PC-3 (cell line): ENCODE results near the gene ZCCHC8. TPM values are rescaled to one million over a fixed set of nuclear protein-coding genes. Genes with fewer than 3 reads are reported as not detected.
"Not testable (repeated sequence)": the region's sequence is repeated elsewhere in the genome, so short reads cannot be mapped to it uniquely, and the experiment has no call there.

Experiments used
- ATAC-seq: fragments of 200-7000 bp; cut with Tn5 transposase; 2 replicates; pipeline ENCODE4 v1.9.1; 2020; ENCODE audit warnings: mild to moderate bottlenecking, moderate library complexity
- BruUV-seq: library from RNA; stranded (reverse); fragments of 400-500 nt; replicated peaks from 2 replicates; lab custom pipeline; 2021; lab: Mats Ljungman, UMichigan
- CTCF ChIA-PET: fragments of 300-600 bp; sonication (Branson Sonifier 250); formaldehyde crosslinking; loops from one replicate; lab custom pipeline; 2022; ENCODE audit warnings: antibody characterized with exemption; lab: Charles Lee
- POLR2A ChIA-PET: fragments of 300-600 bp; sonication (Branson Sonifier 250); formaldehyde crosslinking; loops from one replicate; lab custom pipeline; 2022; ENCODE audit warnings: antibody characterized with exemption; ENCODE audit not compliant: unreplicated experiment; lab: Charles Lee
- DNase-seq: peaks from one replicate; pipeline ENCODE4 v3.0.0-alpha.2; 2015
- H2AFZ ChIP-seq: fragments of 300-600 bp; sonication (generic); 2 replicates; pipeline ENCODE4 v1.6.0; 2016; ENCODE audit warnings: antibody characterized with exemption, low read length
- H3F3A ChIP-seq: fragments of 300-600 bp; sonication (generic); one replicate; pipeline ENCODE4 v1.6.0; 2017; ENCODE audit warnings: antibody characterized with exemption, low read length, control low read depth, mild to moderate bottlenecking; ENCODE audit not compliant: unreplicated experiment
- H3K27ac ChIP-seq: fragments of 300-600 bp; sonication (generic); 2 replicates; pipeline ENCODE4 v1.5.1; 2016; ENCODE audit warnings: mild to moderate bottlenecking, low read length
- H3K27me3 ChIP-seq: fragments of 300-600 bp; sonication (generic); 2 replicates; pipeline ENCODE4 v1.6.1; 2016; ENCODE audit warnings: low read length, mixed read lengths
- H3K36me3 ChIP-seq: fragments of 300-600 bp; sonication (generic); 2 replicates; pipeline ENCODE4 v1.6.1; 2016; ENCODE audit warnings: low read depth, mixed run types, low read length, mixed read lengths
- H3K4me1 ChIP-seq: fragments of 300-600 bp; sonication (generic); 2 replicates; pipeline ENCODE4 v1.5.1; 2016; ENCODE audit warnings: low read length; ENCODE audit not compliant: insufficient read depth
- H3K4me2 ChIP-seq: fragments of 300-600 bp; sonication (generic); 2 replicates; pipeline ENCODE4 v1.6.0; 2016; ENCODE audit warnings: low read length
- H3K4me3 ChIP-seq: fragments of 300-600 bp; sonication (generic); 2 replicates; pipeline ENCODE4 v1.5.1; 2016; ENCODE audit warnings: mild to moderate bottlenecking, low read length, mixed read lengths
- H3K79me2 ChIP-seq: fragments of 300-600 bp; sonication (generic); 2 replicates; pipeline ENCODE4 v1.6.1; 2017; ENCODE audit warnings: low read length, mixed read lengths
- H3K9ac ChIP-seq: fragments of 300-600 bp; sonication (generic); 2 replicates; pipeline ENCODE4 v1.6.0; 2016; ENCODE audit warnings: mild to moderate bottlenecking, low read length
- H3K9me2 ChIP-seq: fragments of 300-600 bp; sonication (generic); replicated peaks from 2 replicates; pipeline ENCODE4 v1.6.1; 2016; ENCODE audit warnings: mixed run types, low read length, mixed read lengths
- H3K9me3 ChIP-seq: fragments of 300-600 bp; sonication (generic); 2 replicates; pipeline ENCODE4 v1.6.1; 2016; ENCODE audit warnings: low read length, mixed read lengths
- H4K20me1 ChIP-seq: fragments of 300-600 bp; sonication (generic); 2 replicates; pipeline ENCODE4 v1.6.1; 2016; ENCODE audit warnings: low read length, mixed read lengths
- CTCF ChIP-seq: fragments of 300-600 bp; sonication (generic); conservative IDR thresholded peaks from 2 replicates; pipeline ENCODE4 v1.5.1; 2017; ENCODE audit warnings: antibody characterized with exemption, low read depth, mild to moderate bottlenecking, low read length
- EZH2 ChIP-seq: fragments of 300-600 bp; sonication (generic); IDR thresholded peaks from one replicate; pipeline ENCODE4 v1.6.1; 2017; ENCODE audit warnings: antibody characterized with exemption, mild to moderate bottlenecking, low read length; ENCODE audit not compliant: unreplicated experiment
- EZH2phosphoT487 ChIP-seq: fragments of 300-600 bp; sonication (generic); IDR thresholded peaks from 2 replicates; pipeline ENCODE4 v1.6.1; 2018; ENCODE audit warnings: mild to moderate bottlenecking, antibody characterized with exemption, low read length, borderline replicate concordance
- intact Hi-C: fragments of 100-400 bp; cut with micrococcal nuclease; formaldehyde crosslinking; loops from 2 replicates; pipeline ENCODE4 v1.9.0; 2023
- total RNA-seq: library from RNA; depleted of rRNA; stranded (reverse); fragments of >200 nt; gene quantifications from 2 replicates; pipeline ENCODE4 v1.2.3, GENCODE V29; 2014

The ZCCHC8 gene
- total RNA-seq, 1 experiment from 2014 or later: 14.4 TPM

GRCh38 chr12:122515275-122515674 lies 14.5 kb upstream of the ZCCHC8 start:
- H3K79me2 ChIP-seq: peaks cover 87% of the 10 kb centered on the region
- no peak overlapping the region for H3K9ac ChIP-seq
- H3K4me2 ChIP-seq: no peak overlapping the region
- H2AFZ ChIP-seq: no peak overlapping the region
- no TSS peak for BruUV-seq
- H4K20me1 ChIP-seq: peaks cover 48% of the 10 kb centered on the region
- no peak for ATAC-seq
- H3K9me3 ChIP-seq: no peaks in the 10 kb centered on the region
- H3K9me2 ChIP-seq: no peaks in the 10 kb centered on the region
- ChIA-PET CTCF (no interaction called here), POLR2A (no interaction called here)
- intact Hi-C loops: no loop called here
- DNase-seq: no peak
- TF ChIP-seq EZH2phosphoT487 (no peak), EZH2 (no peak), CTCF (no peak)
- H3K4me1 ChIP-seq: 0 out of 2 replicates have a peak, but pooled peaks cover 3% of the 10 kb centered on the region
- H3K36me3 ChIP-seq: peaks cover 92% of the 10 kb centered on the region
- no peak overlapping the region for H3K27ac ChIP-seq
- no peak overlapping the region for H3K4me3 ChIP-seq
- no peaks in the 10 kb centered on the region for H3K27me3 ChIP-seq
- peaks cover 13% of the 10 kb centered on the region for H3F3A ChIP-seq

GRCh38 chr12:122513660-122514059 lies 12.9 kb upstream of the ZCCHC8 start:
- no peaks in the 10 kb centered on the region for H3K4me1 ChIP-seq
- H3K9me2 ChIP-seq: no peaks in the 10 kb centered on the region
- H3K9ac ChIP-seq: no peak overlapping the region
- peaks cover 13% of the 10 kb centered on the region for H3F3A ChIP-seq
- ChIA-PET POLR2A (no interaction called here), CTCF (no interaction called here)
- H3K79me2 ChIP-seq: peaks cover 82% of the 10 kb centered on the region
- peaks cover 93% of the 10 kb centered on the region for H3K36me3 ChIP-seq
- no peak overlapping the region for H3K27ac ChIP-seq
- H3K4me3 ChIP-seq: no peak overlapping the region
- H3K9me3 ChIP-seq: no peaks in the 10 kb centered on the region
- no peak overlapping the region for H3K4me2 ChIP-seq
- H2AFZ ChIP-seq: no peak overlapping the region
- no peak for TF ChIP-seq CTCF
- TF ChIP-seq EZH2: no peak
- TF ChIP-seq EZH2phosphoT487: no peak
- intact Hi-C loops: no loop called here
- DNase-seq: no peak
- H3K27me3 ChIP-seq: no peaks in the 10 kb centered on the region
- no TSS peak for BruUV-seq
- ATAC-seq: no peak
- peaks cover 39% of the 10 kb centered on the region for H4K20me1 ChIP-seq

GRCh38 chr12:122513028-122513427 lies 12.3 kb upstream of the ZCCHC8 start:
- ATAC-seq, DNase-seq, BruUV-seq, H3K4me1 ChIP-seq, H3K9me3 ChIP-seq, H3K9me2 ChIP-seq, POLR2A ChIA-PET, CTCF ChIA-PET, H3K9ac ChIP-seq, H2AFZ ChIP-seq, H3K4me3 ChIP-seq, H3K4me2 ChIP-seq, H3K27ac ChIP-seq, intact Hi-C loops, H3K27me3 ChIP-seq: not testable (repeated sequence)
- Histone ChIP-seq H3F3A (peaks cover 13% of the 10 kb centered on the region), H4K20me1 (peaks cover 39% of the 10 kb centered on the region), H3K36me3 (peaks cover 94% of the 10 kb centered on the region), H3K79me2 (peaks cover 77% of the 10 kb centered on the region)
